ENCODE data around the gene ANKRD11.

GRCh38 chr16:89309438-89310122, 180.8 kb downstream of the ANKRD11 start:
- TF ChIP-seq EZH2phosphoT487 (IDR thresholded peaks at IDR 0.05; ENCODE audit: borderline replicate concordance), result no peak
- TF ChIP-seq, protein P1, sequence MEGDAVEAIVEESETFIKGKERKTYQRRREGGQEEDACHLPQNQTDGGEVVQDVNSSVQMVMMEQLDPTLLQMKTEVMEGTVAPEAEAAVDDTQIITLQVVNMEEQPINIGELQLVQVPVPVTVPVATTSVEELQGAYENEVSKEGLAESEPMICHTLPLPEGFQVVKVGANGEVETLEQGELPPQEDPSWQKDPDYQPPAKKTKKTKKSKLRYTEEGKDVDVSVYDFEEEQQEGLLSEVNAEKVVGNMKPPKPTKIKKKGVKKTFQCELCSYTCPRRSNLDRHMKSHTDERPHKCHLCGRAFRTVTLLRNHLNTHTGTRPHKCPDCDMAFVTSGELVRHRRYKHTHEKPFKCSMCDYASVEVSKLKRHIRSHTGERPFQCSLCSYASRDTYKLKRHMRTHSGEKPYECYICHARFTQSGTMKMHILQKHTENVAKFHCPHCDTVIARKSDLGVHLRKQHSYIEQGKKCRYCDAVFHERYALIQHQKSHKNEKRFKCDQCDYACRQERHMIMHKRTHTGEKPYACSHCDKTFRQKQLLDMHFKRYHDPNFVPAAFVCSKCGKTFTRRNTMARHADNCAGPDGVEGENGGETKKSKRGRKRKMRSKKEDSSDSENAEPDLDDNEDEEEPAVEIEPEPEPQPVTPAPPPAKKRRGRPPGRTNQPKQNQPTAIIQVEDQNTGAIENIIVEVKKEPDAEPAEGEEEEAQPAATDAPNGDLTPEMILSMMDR (conservative IDR thresholded peaks at IDR 0.05; ENCODE audit: low read length), result no peak

All from Loucy (cell line).